Naive thymus-derived CD8-positive, alpha-beta T cell (primary cell): ENCODE measurements around the gene RFX4. TPM values are rescaled to one million over a fixed set of nuclear protein-coding genes. Genes with fewer than 3 reads are reported as not detected.

Source experiments
- ATAC-seq, 2 donors: fragments of 150-1000 bp; cut with Tn5 transposase in 1 of 2; sonication (Bioruptor Pico), chemical (Tn5 transposase) in 1 of 2; 1 replicate in 1 of 2; 2 replicates in 1 of 2; pipeline ENCODE4 v1.10.0; 2021; ENCODE audit warnings: mild to moderate bottlenecking in 2 of 2, moderate library complexity in 2 of 2
- POLR2A ChIA-PET: fragments of 350-600 bp; sonication (Branson Sonifier 250); formaldehyde crosslinking; loops from one replicate; lab custom pipeline; 2021; ENCODE audit warnings: antibody characterized with exemption; lab: Charles Lee
- DNase-seq, 10 donors: peaks; one replicate each; pipeline versions ENCODE4 v3.0.0 to v3.0.0-alpha.2; 2020 to 2022
- H3K27ac Mint-ChIP-seq, 10 donors: one replicate each; pipeline ENCODE4 v1.8.0; 2020 to 2022; ENCODE audit warnings: mild to moderate bottlenecking in 10 of 10, mixed read lengths in 10 of 10, moderate library complexity in 4 of 10, inconsistent platforms in 1 of 10
- H3K27me3 Mint-ChIP-seq, 5 donors: one replicate each; pipeline ENCODE4 v1.8.0; 2021 to 2022; ENCODE audit warnings: mixed read lengths in 5 of 5
- H3K36me3 Mint-ChIP-seq, 3 donors: one replicate each; pipeline ENCODE4 v1.8.0; 2020 to 2022; ENCODE audit warnings: mixed read lengths in 3 of 3, mild to moderate bottlenecking in 2 of 3, inconsistent platforms in 1 of 3
- H3K4me1 Mint-ChIP-seq, 4 donors: one replicate each; pipeline ENCODE4 v1.8.0; 2021 to 2022; ENCODE audit warnings: mixed read lengths in 4 of 4
- H3K4me3 Mint-ChIP-seq, 10 donors: one replicate each; pipeline ENCODE4 v1.8.0; 2020 to 2022; ENCODE audit warnings: mild to moderate bottlenecking in 10 of 10, mixed read lengths in 10 of 10, moderate library complexity in 6 of 10, inconsistent platforms in 1 of 10
- H3K9me3 Mint-ChIP-seq, 9 donors: one replicate each; pipeline ENCODE4 v1.8.0; 2020 to 2022; ENCODE audit warnings: mixed read lengths in 9 of 9, mild to moderate bottlenecking in 3 of 9, inconsistent platforms in 1 of 9, moderate library complexity in 1 of 9
- polyA plus RNA-seq, 3 donors: library from polyadenylated mRNA; unstranded; fragments of 300-500 nt; fragmentation: Illumina TruSeq; gene quantifications; one replicate each; pipeline ENCODE4 v1.2.3, GENCODE V29; 2021
- total RNA-seq, 8 experiments: library from RNA in 2 of 8; stranded (reverse) in 2 of 8; gene quantifications; one replicate each; pipeline ENCODE4 v1.2.3 and lab custom pipeline; 2021 to 2026

The RFX4 gene
- total and polyA plus RNA-seq, 5 experiments from 2014 or later, result not detected

DNA sequence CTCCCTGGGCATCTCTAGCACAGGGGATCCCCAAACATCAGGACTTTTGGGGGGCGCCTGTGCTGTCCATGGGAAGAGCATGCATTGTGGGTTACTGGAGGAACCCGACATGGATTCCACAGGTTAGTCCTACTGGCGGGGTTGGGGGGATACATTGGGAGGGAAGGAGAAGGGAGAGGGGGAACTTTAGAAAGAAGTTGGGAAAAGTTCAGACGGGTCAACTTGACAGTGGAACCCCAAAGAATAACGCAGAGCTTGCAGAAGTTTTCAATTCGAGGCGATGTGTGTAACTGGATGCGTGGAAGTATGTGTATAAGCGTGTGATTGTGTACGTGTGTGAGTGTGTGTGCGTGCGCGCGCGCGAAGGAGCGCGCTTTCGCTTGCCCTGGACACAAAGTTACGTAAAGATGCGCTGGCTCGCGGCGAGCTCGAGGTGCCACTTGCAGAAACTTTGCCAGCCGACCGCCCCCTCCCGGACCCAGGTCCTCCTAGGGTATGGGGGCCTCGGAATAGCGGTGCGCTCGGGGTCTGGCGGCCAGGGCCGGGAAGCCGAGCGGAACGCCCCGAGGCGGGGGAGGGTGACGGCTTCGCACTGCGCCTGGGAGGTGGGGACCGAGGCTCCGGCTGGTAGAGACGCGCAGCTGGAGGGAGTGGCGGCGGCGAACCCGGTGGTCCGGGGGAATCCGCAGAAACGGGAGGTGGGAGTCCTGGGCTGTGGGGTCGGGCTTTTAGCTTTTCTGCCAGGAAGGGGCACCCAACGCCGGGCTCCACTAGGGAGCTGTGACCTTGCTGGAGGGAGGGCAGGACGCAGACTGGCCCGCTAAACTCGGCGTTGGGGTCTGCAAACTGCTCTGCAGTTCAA lies 669 bp downstream of the RFX4 start:
- H3K9me3 Mint-ChIP-seq, result no peaks in the 10 kb centered on the region
- POLR2A ChIA-PET, result no interaction called here
- peaks cover 0 to 5% (median 3%) of the 10 kb centered on the region in 3 donors for H3K36me3 Mint-ChIP-seq
- peaks cover 16 to 49% (median 38%) of the 10 kb centered on the region in 4 donors for H3K4me1 Mint-ChIP-seq
- DNase-seq (peak in 3 of 10 donors; percentile 6 to 52 (median 9)), ATAC-seq (peak in 1 of 2 donors; percentile 45)
- peak overlapping the region; percentile 36 to 88 (median 73) for H3K4me3 Mint-ChIP-seq
- peaks cover 36 to 91% (median 80%) of the 10 kb centered on the region in 5 donors for H3K27me3 Mint-ChIP-seq
- H3K27ac Mint-ChIP-seq, result no peak overlapping the region

- DNase-seq (peak in 1 of 10 donors; percentile 32), ATAC-seq (peak in 1 of 2 donors; percentile 17)
- H3K27ac Mint-ChIP-seq, result no peak overlapping the region
- peak overlapping the region; percentile 32 to 88 (median 66) for H3K4me3 Mint-ChIP-seq
- peaks cover 16 to 49% (median 38%) of the 10 kb centered on the region in 4 donors for H3K4me1 Mint-ChIP-seq
- H3K36me3 Mint-ChIP-seq, result peaks cover 0 to 5% (median 3%) of the 10 kb centered on the region in 3 donors
- no peaks in the 10 kb centered on the region for H3K9me3 Mint-ChIP-seq
- POLR2A ChIA-PET, result no interaction called here
- peaks cover 41 to 91% (median 80%) of the 10 kb centered on the region in 5 donors for H3K27me3 Mint-ChIP-seq
Measured at GRCh38 chr12:106584104-106585064, 1.6 kb downstream of the RFX4 start.

DNA sequence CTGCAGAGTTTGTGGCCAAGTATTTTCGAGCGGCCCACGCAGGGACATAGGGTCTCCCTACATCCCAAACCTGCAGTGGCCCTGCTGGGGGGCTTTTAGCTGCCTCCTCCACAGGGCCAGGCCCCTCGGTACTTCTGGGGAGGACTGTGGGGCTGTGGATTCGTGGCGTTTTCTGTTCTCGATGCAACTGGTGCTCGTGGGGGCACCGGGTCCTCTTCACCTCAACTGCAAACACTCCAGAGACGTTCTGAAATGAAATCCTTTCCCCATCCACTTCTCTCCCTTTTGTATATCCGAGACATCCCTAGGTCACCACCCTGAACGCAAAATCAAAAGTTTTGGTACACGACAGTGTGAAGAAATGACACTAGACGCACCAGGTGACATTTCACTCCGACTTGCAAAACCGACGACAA lies 2.3 kb downstream of the RFX4 start:
- DNase-seq, result no peak
- Mint-ChIP-seq H3K27ac (no peak overlapping the region), H3K9me3 (no peaks in the 10 kb centered on the region), H3K27me3 (peaks cover 41 to 91% (median 79%) of the 10 kb centered on the region in 5 donors), H3K36me3 (peaks cover 0 to 2% (median 2%) of the 10 kb centered on the region in 3 donors), H3K4me1 (peaks cover 15 to 49% (median 36%) of the 10 kb centered on the region in 4 donors), H3K4me3 (peak overlapping the region in 6 of 10 donors; percentile 19 to 75 (median 62))
- POLR2A ChIA-PET, result no interaction called here
- no peak for ATAC-seq

- H3K27me3 Mint-ChIP-seq, result peaks cover 46 to 91% (median 77%) of the 10 kb centered on the region in 5 donors
- H3K9me3 Mint-ChIP-seq, result no peaks in the 10 kb centered on the region
- H3K36me3 Mint-ChIP-seq, result no peaks in the 10 kb centered on the region
- H3K4me3 Mint-ChIP-seq, result peak overlapping the region in 6 of 10 donors; percentile 9 to 58 (median 32)
- POLR2A ChIA-PET, result no interaction called here
- peak overlapping the region in 1 of 10 donors; percentile 49 for H3K27ac Mint-ChIP-seq
- DNase-seq (peak in 1 of 10 donors; percentile 27), ATAC-seq (no peak)
- H3K4me1 Mint-ChIP-seq, result peaks cover 13 to 43% (median 34%) of the 10 kb centered on the region in 4 donors
Measured at GRCh38 chr12:106585521-106586277, 2.9 kb downstream of the RFX4 start.

DNA sequence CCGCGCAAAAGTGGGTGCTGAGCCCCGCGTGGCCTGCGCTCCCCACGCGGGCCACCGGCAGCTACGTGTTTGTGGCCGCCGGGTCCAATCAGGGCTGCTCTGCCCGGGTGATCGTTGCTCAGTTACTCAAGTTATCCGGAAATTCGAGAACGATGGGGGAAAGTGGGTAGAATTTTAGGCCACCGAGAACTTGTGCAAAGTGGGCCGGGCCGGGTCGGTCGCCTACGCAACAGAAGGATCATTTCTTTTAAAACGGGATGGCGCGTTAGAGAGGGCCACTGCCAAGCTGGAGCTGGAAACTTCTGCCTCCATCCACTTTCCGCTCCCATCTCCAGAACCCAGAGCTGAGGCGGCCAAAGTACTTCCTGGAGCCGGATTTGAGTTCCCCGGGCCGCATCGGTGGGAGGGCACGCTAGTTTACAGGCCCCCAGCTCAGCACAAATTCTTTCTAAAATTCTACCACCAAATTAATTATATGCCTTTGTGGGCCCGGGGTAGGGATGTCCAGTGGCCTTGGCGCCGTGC lies 3.5 kb downstream of the RFX4 start:
- Mint-ChIP-seq H3K27me3 (peaks cover 46 to 91% (median 74%) of the 10 kb centered on the region in 5 donors), H3K9me3 (no peaks in the 10 kb centered on the region), H3K4me3 (no peak overlapping the region), H3K4me1 (peaks cover 13 to 39% (median 29%) of the 10 kb centered on the region in 4 donors), H3K36me3 (no peaks in the 10 kb centered on the region), H3K27ac (no peak overlapping the region)
- ATAC-seq, result no peak
- DNase-seq, result no peak
- POLR2A ChIA-PET, result no interaction called here

DNA sequence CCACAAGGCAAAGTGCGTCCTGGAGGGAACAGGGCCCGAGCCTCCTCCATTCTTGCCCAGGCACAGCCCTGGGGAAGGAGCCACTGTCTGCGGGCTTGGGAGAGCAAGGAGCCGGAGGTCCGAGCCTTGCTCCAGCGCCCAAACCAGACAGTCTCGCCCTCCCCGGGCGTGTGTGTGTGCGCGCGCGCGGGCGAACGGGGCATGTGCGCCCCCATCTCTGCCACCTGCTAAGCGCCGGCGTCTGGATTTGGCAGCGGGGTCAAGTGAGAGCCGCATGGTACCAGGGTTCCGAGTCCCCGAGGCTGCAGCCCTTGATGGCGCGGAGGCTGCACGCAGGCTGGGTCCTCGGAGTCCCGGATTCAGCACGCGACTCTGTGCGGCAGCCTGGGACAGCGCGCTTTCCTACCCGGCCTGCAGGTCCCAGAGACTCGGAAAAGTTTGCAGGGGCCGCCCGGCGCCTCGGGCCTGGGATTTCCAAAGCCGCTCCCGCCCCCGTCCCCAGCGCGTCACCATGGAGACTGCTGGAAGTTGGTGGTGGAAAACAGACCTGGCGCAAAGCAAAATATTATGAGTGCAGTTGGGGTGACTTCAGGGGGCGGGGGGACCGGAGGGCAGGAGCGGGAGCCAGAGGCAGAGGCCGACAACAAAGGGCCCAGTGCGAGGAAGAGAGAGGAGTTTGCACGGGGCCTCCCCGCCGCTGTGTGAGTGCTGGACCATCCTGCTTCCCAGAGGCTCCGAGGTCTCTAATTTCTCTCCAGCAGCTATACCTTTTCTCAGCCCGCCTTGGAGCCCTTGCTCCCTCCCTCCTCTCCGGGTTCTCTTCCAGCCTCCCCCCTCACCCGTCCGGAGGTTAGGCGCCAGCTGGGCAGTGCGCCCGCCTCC lies 4.2 kb downstream of the RFX4 start:
- no peak for DNase-seq
- no peak overlapping the region for H3K4me3 Mint-ChIP-seq
- H3K4me1 Mint-ChIP-seq, result peaks cover 10 to 34% (median 27%) of the 10 kb centered on the region in 4 donors
- ATAC-seq, result no peak
- peaks cover 48 to 92% (median 75%) of the 10 kb centered on the region in 5 donors for H3K27me3 Mint-ChIP-seq
- H3K27ac Mint-ChIP-seq, result peak overlapping the region in 1 of 10 donors; percentile 9
- POLR2A ChIA-PET, result no interaction called here
- no peaks in the 10 kb centered on the region for H3K9me3 Mint-ChIP-seq
- H3K36me3 Mint-ChIP-seq, result no peaks in the 10 kb centered on the region

DNA sequence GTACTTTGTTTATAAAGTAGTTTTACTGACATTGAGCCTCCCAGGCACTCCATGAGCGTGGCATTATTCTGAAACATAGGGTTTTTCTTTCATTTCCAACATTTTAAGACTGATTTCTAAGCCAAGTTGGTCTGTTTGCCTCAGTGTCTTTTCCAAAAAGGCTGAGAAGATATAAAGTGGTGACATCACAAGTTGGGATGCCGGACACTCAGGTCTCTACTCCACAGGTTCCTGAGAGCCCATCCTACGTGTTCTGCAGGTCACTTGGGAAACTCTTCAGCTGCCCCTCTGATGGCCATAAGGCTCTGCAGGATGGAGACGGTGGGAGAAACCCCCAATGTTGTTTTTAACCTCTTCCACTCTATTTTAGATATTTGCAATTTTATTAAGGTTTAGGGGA lies 6.0 kb downstream of the RFX4 start:
- Mint-ChIP-seq H3K4me3 (no peak overlapping the region), H3K27ac (no peak overlapping the region), H3K9me3 (no peaks in the 10 kb centered on the region), H3K27me3 (peaks cover 47 to 88% (median 75%) of the 10 kb centered on the region in 5 donors), H3K36me3 (no peaks in the 10 kb centered on the region), H3K4me1 (peaks cover 5 to 21% (median 16%) of the 10 kb centered on the region in 4 donors)
- DNase-seq (no peak), ATAC-seq (no peak)
- POLR2A ChIA-PET, result no interaction called here

DNA sequence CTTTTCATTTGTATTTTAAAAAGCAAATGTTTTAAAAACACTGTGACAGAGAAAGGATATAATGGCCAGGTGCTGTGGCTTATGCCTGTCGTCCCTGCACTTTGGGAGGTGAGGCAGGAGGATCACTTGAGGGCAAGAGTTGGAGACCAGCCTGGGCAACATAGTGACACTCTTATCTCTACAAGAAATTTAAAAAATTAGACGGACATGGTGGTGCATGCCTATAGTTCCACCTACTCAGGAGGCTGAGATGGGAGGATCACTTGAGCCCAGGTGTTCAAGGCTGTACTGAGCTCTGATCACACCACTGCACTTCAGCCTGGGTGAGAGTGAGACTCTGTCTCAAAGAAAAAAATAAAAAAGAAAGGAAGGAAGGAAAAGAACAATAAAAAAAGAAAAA lies 7.8 kb downstream of the RFX4 start:
- Mint-ChIP-seq H3K9me3 (no peaks in the 10 kb centered on the region), H3K27me3 (peaks cover 40 to 80% (median 69%) of the 10 kb centered on the region in 5 donors), H3K4me3 (no peak overlapping the region), H3K36me3 (no peaks in the 10 kb centered on the region), H3K4me1 (peaks cover 4 to 12% (median 6%) of the 10 kb centered on the region in 4 donors), H3K27ac (peak overlapping the region in 1 of 10 donors; percentile 9)
- DNase-seq, result no peak
- no peak for ATAC-seq
- POLR2A ChIA-PET, result no interaction called here

DNA sequence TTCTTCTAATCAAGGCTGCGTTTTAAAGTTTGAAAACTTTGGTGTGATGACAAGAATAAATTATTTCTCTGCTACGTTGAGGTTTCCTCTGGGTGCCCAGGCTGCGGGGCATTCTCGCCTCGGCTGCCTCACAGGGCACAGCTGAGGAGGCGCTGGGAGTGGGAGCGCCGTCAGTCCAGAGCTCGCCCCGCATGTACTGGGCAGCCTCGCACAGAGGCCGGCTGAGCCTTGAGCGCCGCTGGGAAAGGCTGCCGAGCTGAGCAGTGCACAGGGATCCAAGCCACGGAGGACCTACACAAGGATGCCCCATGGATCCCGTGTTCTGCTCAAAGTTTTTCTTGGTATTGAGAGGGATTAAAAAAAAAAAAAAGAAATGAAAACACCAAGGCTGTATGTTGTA lies 11.6 kb downstream of the RFX4 start:
- Mint-ChIP-seq H3K9me3 (no peaks in the 10 kb centered on the region), H3K4me1 (peaks cover 0 to 10% (median 6%) of the 10 kb centered on the region in 4 donors), H3K27me3 (peaks cover 29 to 62% (median 38%) of the 10 kb centered on the region in 5 donors), H3K36me3 (no peaks in the 10 kb centered on the region), H3K27ac (no peak overlapping the region), H3K4me3 (peak overlapping the region in 3 of 10 donors; percentile 12 to 46 (median 16))
- POLR2A ChIA-PET, result no interaction called here
- no peak for ATAC-seq
- DNase-seq, result no peak

DNA sequence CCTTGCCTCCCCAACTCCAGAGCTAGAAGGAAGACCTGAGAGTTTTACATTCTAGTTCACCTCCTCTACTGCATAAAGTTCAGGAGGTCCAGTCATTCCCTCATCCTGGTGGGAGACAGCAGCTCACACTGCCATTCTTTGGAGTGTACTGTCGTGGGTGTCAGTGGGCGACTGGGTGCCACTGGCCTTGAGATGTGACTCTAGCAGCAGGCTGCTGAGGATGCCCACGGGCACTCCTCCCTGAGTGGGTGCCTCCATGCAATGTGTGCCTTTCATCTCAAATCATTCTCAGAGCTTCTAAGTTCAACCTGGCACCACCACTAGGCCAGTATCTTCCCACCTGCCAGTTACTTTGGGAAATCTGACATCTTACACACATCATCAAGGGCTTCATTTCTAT lies 12.5 kb downstream of the RFX4 start:
- ATAC-seq (no peak), DNase-seq (no peak)
- Mint-ChIP-seq H3K36me3 (no peaks in the 10 kb centered on the region), H3K27me3 (peaks cover 21 to 54% (median 32%) of the 10 kb centered on the region in 5 donors), H3K9me3 (no peaks in the 10 kb centered on the region), H3K4me1 (peaks cover 0 to 10% (median 6%) of the 10 kb centered on the region in 4 donors), H3K27ac (no peak overlapping the region), H3K4me3 (no peak overlapping the region)
- POLR2A ChIA-PET, result no interaction called here

DNA sequence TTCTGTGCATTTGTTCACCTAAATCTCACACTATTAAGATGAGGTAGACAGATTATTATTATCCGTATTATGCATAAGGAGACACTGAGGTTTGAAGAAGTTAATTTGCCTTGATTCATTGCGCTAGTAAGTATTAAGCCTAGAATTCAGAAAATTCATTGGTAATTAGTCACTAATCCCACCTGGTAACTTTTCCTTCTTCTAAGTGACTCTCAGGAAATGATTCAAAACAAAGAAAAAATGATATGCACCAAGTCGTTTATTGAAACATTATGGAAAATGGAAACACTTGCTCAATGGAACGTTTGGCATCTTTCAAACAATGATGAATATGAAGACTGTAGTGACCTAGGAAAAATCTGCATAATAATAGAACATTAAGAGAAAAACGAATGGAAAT lies 15.2 kb downstream of the RFX4 start:
- DNase-seq (no peak), ATAC-seq (no peak)
- Mint-ChIP-seq H3K27ac (no peak overlapping the region), H3K9me3 (no peaks in the 10 kb centered on the region), H3K4me3 (no peak overlapping the region), H3K27me3 (peaks cover 8 to 36% (median 14%) of the 10 kb centered on the region in 5 donors), H3K36me3 (no peaks in the 10 kb centered on the region), H3K4me1 (peaks cover 0 to 10% (median 6%) of the 10 kb centered on the region in 4 donors)
- POLR2A ChIA-PET, result no interaction called here
